ENCODE results near the gene DDX46.
"Not testable (repeated sequence)": the region's sequence is repeated elsewhere in the genome, so short reads cannot be mapped to it uniquely, and the experiment has no call there.

The DDX46 gene

GRCh38 chr5:134758504-134759341 lies at the start of gene DDX46:
Gene DDX46, plus strand, starts transcription at chr5:134758779. Its CDS starts 160 bp downstream, at chr5:134758939.
- peak; percentile 94 for DNase-seq (ENCODE audit: low read depth)

- DNase-seq (ENCODE audit: low read depth) = no peak
Measured at GRCh38 chr5:134714120-134714519, 44.5 kb upstream of the DDX46 start.

GRCh38 chr5:134714541-134714940 lies 44.0 kb upstream of the DDX46 start:
- DNase-seq (ENCODE audit: low read depth) = no peak

GRCh38 chr5:134715466-134715865 lies 43.1 kb upstream of the DDX46 start:
- not testable (repeated sequence) for DNase-seq (ENCODE audit: low read depth)

GRCh38 chr5:134724872-134725271 lies 33.7 kb upstream of the DDX46 start:
- no peak for DNase-seq (ENCODE audit: low read depth)

GRCh38 chr5:134732819-134733218 lies 25.8 kb upstream of the DDX46 start:
- no peak for DNase-seq (ENCODE audit: low read depth)

- no peak for DNase-seq (ENCODE audit: low read depth)
Measured at GRCh38 chr5:134735243-134735642, 23.3 kb upstream of the DDX46 start.

- no peak for DNase-seq (ENCODE audit: low read depth)
Measured at GRCh38 chr5:134736173-134736812, 22.3 kb upstream of the DDX46 start.

GRCh38 chr5:134738133-134738962 lies 20.2 kb upstream of the DDX46 start, which contains the start of gene CAMLG:
Gene CAMLG, plus strand, starts transcription at chr5:134738548. Its CDS starts 73 bp downstream, at chr5:134738621.
- peak; percentile 95 for DNase-seq (ENCODE audit: low read depth)

- DNase-seq (ENCODE audit: low read depth) = peak; percentile 7
Measured at GRCh38 chr5:134738963-134739661, 19.5 kb upstream of the DDX46 start.

- no peak for DNase-seq (ENCODE audit: low read depth)
Measured at GRCh38 chr5:134741052-134741451, 17.5 kb upstream of the DDX46 start.

- no peak for DNase-seq (ENCODE audit: low read depth)
Measured at GRCh38 chr5:134742134-134742533, 16.4 kb upstream of the DDX46 start.

- no peak for DNase-seq (ENCODE audit: low read depth)
Measured at GRCh38 chr5:134749415-134749814, 9.2 kb upstream of the DDX46 start.

GRCh38 chr5:134758176-134758503 lies 439 bp upstream of the DDX46 start:
- DNase-seq (ENCODE audit: low read depth) = no peak

- not testable (repeated sequence) for DNase-seq (ENCODE audit: low read depth)
Measured at GRCh38 chr5:134767528-134768291, 9.1 kb downstream of the DDX46 start.

GRCh38 chr5:134769206-134769605 lies 10.6 kb downstream of the DDX46 start:
- DNase-seq (ENCODE audit: low read depth) = no peak

GRCh38 chr5:134772461-134773125 lies 14.0 kb downstream of the DDX46 start:
- no peak for DNase-seq (ENCODE audit: low read depth)

- no peak for DNase-seq (ENCODE audit: low read depth)
Measured at GRCh38 chr5:134777366-134777765, 18.8 kb downstream of the DDX46 start.

- no peak for DNase-seq (ENCODE audit: low read depth)
Measured at GRCh38 chr5:134784241-134784920, 25.8 kb downstream of the DDX46 start.
